ENCODE results near the gene CEMP1.

Gene CEMP1

DNA sequence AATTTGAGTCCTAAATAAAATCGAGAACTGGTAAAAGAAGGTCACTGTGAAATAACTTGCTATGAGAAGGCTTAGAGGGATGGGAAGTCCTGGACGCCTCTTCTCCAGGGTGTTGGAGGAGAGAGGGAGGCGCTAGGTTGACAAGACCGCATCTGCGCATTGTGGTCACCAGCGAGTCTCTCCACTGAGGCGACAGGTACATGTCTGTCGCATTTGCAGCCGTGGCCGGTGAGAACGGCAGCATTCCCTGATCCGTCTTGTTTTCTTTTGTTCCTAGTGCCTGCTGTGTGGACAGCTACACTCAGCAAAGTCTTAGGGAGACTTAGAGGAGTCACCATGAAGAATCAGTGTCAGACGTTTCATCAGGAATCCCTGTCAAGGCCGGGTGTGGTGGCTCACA is 25.5 kb downstream of the CEMP1 start:
- no peak for DNase-seq (ENCODE audit: low read depth in 2 of 2, low spot score in 1 of 2)

DNA sequence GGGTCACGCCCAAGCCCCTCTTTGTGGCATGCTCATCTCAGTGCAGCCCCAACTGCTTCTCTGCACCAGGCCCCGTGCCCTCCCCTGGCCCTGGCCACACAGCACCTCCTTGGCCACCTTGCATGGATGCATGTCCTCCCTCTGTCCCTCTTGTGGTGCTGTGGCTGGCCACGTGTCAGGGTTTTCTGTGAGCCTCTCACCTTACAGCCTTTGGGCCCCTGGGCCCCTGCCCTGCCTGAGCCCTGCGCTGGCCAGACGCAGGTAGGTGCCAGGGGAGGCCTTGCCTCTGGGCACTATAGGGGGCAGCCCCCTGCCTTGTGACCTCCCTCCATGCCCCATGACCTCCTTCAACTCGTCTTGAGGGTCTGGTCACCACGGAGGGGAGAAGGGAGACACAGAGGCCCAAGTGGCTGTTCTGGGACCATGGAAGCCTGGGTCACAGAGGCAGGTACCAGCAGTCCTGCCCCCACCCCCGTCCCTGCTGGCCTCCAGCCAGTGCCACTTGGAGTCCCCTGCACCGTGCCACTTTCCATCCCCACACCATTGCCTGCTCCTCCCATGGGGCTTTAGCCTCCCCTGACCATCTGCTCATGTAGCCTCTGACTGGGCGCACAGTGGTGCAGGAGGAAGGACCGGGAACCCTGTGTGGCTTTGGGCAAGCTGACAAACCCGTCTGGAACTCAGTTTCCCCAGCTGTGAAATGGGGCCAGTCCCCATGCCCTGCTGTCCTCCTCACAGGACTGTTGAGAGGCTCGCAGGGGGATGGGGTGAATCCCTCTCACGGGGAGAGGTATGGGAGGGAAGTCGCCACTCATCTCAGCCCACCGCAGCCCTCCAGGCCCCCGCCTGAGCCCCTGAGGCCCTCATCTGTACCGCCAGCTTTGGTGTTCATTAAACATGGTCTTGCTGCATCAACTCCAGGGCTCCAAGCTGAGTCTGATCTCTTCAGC is 29.0 kb downstream of the CEMP1 start:
- no peak for DNase-seq (ENCODE audit: low read depth in 2 of 2, low spot score in 1 of 2)

DNA sequence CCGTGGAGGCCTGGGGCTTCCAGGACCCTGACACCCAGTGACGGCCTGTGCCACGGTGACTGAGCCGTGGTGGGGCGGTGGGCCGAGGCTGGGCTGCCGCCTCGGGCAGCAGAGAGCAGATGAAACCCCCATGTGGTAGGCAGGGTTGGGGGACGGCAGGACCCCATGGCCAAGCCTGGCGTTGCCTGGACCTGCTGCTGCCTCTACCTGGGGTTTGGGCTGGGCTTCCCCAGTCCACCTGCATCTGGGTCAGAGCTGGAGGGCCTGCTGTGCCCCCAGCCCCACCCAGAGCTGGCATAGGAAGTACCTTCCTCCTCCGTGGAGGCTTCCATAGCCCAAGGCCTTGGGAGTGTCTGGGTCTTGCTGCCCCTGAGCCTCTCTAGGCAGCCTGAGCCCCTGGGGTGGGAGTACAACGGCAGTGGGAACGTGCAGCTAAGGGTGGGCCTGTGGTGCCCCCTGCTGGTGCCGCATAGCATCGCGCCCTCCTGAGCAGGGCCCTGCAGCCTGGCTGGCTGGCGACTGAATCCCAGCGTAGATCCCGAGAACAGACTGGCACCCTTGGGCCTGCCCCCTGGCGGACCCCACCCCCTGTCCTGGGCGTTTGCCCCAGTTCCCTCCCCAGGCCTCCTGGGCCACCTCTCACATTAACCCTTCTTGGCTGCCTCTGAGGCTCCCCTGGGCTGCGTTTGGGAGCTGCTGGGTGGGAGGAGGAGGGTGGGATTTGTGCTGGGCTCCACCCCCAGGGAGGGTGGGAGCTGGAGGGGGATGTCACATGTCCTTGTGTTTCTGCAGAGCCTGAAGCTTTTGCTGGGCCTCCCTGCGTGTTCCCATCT is 30.1 kb downstream of the CEMP1 start:
- DNase-seq (ENCODE audit: low read depth in 2 of 2, low spot score in 1 of 2): peak; percentile 57 to 66

DNA sequence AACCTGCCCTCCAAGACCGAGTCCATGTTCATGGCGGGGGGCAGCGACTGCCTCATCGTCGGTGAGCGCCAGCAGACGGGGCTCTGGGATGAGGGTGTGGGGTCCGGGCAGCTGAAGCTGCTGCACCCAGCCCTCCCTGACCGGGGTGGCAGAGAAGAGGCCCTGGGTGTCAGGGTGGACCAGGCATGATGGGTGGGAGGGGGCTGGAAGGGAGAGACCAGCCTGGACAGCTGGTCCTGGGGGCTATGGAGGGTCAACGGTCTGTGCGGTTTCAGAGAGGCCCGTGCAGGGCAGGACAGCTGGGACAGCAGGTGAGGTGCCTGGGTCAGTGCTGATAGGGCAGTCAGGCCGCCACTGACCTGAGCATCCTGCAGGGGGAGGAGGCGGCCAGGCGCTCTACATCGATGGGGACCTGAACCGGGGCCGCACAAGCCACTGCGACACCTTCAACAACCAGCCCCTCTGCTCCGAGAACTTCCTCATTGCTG is 30.7 kb downstream of the CEMP1 start:
- DNase-seq (ENCODE audit: low read depth in 2 of 2, low spot score in 1 of 2): no peak

DNA sequence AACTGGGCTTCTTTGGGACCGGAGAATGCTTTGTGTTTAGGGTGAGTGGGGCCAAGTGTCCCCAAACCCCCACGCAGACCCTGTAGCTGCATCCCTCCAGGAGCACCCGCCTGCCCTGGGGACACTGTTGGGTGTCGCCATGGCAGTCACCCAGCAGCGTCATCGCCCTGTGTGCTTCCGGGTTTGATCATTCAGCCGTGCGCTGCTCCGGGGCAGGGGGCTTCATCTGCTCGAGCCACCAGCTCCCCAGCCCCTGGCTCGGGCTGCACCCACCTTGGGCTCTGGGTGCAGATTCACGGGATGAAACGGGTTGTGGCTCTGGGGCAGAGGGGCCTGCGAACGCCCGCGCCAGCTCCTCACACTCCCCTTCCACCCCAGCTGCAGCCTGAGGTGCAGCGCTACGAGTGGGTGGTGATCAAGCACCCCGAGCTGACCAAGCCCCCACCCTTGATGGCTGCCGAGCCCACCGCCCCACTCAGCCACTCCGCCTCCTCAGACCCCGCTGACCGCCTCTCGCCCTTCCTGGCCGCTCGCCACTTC is 31.2 kb downstream of the CEMP1 start:
- DNase-seq (ENCODE audit: low read depth in 2 of 2, low spot score in 1 of 2): no peak

DNA sequence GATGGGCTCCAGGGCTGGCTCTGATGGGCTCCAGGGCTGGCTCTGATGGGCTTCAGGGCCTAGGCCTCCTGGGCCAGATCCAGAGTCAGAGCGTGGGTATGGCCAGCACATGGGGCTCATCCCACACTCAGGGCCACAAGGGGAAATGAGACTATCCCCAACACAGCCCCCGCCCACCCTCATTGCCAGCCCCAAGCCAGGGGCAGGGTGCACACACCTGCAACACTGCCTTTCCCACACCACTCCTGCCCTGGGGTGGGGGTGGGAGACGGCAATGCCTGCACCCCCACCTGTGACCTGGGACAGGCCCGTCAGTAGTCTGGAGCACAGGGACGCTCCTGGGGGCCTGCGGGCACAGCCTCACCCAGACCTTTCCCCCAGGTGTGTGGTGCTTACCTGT is 31.8 kb downstream of the CEMP1 start:
- no peak for DNase-seq (ENCODE audit: low read depth in 2 of 2, low spot score in 1 of 2)

DNA sequence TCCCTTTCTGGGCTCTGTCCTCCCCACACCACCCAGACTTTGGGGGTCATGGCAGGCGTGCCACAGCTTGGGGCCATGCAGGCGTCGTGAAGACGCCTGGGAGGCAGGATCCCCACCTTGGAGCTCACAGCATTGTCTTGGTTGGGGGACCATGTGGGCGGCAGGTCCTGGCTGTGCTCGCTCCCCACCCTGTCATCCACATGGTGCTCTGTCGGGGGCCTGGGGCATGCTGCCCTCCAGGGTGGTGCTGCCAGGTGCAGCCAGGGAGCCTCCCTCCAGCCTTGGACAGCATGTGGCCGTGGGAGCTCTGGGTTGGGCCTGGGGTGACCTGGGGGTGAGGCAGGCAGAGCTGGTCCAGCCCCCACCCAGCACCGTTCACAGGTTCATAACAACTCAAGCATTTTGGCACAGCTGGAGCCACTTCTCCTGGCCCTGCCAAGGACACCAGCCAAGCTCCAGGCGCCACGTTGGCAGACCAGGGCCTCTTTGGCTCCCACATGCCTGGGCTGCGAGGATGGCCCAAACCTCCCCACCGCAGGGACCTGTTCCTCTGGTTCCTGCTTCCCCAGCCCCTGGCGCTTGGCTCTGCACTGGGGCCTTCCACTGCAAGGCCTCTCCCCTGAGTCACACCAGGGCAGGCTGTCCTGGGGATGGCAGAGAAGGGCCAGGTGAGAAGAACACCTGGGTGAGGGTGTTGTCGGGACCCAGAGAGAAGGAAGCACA is 32.5 kb downstream of the CEMP1 start:
- DNase-seq (ENCODE audit: low read depth in 2 of 2, low spot score in 1 of 2): no peak

DNA sequence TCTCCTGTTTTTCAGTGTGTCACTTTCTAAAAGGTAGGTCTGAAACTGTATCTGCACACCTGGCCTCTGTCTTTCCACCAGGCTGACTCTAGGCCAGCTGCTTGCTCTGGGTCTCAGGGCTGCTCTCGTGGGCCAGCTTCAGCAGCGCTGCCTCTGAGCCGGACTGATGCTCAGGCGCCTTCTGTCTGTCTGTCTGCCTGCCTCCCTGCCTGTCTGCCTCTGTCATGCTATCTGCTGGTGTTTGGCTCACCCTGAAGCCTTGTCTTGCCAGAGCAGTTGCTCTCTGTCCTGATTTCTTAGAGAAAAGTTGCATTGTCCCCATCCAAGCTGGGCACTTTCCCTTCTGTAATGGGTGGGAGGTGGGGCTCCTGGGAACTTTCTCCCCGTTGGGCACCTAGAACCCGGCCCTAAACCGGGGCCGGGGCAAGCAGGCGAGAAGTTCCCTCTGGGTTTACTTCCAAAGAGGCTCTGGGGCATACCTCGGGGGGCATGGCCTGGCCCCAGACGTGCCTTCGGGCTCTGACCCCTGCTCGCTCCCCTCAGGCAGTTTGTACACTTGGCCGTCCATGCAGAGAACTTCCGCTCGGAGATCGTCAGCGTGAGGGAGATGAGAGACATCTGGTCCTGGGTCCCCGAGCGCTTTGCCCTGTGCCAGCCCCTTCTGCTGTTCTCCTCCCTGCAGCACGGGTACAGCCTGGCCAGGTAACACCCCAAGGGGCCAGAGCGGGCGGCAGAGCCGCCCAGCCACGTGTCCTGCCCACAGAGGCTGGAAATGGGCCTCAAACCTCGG is 33.3 kb downstream of the CEMP1 start:
- DNase-seq (ENCODE audit: low read depth in 2 of 2, low spot score in 1 of 2): no peak

DNA sequence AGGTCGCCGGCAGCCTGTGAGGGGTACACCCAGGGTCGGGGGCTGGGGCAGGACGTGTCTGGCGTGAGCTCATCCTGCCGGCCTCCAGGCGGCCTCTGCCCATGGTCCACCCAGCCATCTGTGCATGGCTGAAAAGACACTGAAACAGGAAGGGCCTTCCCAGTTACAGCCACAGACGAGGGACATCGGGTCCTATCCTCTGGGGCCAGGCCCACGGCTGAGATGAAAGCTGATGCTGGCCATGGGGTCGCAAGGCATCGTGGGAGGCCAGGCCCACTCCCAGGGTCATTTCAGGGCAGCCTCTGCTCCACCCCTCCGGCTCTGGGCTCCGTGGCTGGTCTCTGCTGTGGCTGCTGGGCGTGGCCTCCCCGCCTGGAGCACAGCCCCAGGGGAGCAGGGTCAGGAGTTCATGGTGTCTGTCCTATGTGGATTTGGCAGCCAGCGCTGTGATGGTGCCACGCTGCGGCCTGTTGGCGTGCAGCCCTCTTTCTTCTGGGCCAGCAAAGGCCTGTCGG is 34.0 kb downstream of the CEMP1 start:
- DNase-seq (ENCODE audit: low read depth in 2 of 2, low spot score in 1 of 2): no peak

DNA sequence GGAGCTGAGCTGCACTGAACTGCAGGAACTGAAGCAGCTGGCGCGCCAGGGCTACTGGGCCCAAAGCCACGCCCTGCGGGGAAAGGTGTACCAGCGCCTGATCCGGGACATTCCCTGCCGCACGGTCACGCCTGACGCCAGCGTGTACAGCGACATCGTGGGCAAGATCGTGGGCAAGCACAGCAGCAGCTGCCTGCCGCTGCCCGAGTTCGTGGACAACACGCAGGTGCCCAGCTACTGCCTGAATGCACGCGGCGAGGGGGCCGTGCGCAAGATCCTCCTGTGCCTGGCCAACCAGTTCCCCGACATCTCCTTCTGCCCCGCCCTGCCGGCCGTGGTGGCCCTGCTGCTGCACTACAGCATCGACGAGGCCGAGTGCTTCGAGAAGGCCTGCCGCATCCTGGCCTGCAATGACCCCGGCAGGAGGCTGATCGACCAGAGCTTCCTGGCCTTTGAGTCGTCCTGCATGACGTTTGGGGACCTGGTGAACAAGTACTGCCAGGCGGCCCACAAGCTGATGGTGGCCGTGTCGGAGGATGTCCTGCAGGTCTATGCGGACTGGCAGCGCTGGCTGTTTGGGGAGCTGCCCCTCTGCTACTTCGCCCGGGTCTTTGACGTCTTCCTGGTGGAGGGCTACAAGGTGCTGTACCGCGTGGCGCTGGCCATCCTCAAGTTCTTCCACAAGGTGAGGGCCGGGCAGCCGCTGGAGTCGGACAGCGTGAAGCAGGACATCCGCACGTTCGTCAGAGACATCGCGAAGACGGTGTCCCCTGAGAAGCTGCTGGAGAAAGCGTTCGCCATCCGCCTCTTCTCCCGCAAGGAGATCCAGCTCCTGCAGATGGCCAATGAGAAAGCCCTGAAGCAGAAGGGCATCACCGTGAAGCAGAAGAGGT is 34.7 kb downstream of the CEMP1 start:
- no peak for DNase-seq (ENCODE audit: low read depth in 2 of 2, low spot score in 1 of 2)

DNA sequence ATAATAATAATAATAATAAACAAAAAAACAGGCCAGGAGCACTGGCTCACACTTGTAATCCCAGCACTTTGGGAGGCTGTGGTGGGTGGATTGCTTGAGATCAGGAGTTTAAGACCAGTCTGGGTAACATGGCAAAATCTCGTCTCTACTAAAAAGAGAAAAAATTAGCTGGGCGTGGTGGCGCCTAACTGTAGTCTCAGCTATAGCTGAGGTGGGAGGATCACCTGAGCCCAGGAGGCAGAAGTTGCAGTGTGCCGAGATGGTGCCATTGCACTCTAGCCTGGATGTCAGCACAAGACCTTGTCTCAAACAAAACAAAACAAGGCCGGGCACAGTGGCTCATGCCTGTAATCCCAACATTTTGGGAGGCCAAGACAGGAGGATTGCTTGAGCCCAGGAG is 36.2 kb downstream of the CEMP1 start:
- DNase-seq (ENCODE audit: low read depth in 2 of 2, low spot score in 1 of 2): no peak

DNA sequence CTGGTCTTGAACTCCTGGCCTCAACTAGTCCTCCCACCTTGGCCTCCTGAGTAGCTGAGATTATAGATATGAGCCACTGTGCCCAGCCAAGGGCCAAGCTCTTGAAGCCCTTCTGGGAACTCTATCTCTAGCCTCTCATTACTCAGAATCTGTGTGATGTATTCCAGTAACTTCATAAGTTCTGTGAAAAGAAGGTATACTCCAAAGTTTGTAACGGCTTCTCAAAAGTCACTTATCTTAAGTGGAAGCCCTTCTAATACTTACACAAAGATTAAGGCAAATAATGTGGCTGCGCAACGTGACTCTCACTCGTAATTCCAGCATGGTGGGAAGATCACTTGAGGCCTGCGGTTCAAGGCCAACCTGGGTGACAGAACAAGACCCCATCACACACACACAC is 36.6 kb downstream of the CEMP1 start:
- DNase-seq (ENCODE audit: low read depth in 2 of 2, low spot score in 1 of 2): no peak

DNA sequence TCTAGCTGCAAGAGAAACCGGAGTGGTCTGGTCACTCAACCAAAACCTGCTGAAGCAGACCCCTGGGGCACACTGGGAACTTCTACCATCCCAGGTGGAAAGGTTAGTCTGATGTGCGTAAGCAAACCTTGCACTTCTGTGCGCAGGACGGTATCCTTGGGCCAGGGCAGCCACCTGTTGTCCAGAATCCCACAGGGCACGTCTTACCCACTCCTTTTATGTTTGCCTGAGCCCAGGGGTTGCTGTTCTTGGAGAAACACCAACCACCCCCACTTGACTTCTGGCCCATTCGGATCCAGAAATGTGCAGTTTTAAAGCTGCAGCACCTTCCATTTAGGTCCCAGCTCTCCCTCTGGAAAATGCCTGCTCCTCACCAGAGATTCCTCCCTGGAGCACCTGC is 37.6 kb downstream of the CEMP1 start:
- DNase-seq (ENCODE audit: low read depth in 2 of 2, low spot score in 1 of 2): no peak

DNA sequence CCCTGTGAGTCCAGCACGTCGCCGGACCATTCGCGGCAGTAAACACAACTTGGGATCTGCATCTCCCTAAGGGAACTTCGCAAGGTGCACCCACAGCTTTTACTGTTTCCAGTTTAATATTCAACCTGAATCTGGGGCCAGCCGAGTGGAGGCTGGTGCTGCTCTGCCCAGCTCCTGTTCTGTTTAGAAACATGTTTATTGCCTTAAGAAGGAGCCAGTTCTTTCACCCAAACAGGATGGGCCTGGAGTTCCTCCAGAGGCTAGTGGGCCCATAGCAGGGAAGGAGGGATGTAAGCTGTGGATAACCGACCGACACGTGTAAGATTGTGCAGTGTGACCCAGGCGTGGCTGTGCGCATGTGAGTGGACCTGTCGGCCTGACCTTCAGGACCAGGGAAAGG is 38.9 kb downstream of the CEMP1 start:
- no peak for DNase-seq (ENCODE audit: low read depth in 2 of 2, low spot score in 1 of 2)

DNA sequence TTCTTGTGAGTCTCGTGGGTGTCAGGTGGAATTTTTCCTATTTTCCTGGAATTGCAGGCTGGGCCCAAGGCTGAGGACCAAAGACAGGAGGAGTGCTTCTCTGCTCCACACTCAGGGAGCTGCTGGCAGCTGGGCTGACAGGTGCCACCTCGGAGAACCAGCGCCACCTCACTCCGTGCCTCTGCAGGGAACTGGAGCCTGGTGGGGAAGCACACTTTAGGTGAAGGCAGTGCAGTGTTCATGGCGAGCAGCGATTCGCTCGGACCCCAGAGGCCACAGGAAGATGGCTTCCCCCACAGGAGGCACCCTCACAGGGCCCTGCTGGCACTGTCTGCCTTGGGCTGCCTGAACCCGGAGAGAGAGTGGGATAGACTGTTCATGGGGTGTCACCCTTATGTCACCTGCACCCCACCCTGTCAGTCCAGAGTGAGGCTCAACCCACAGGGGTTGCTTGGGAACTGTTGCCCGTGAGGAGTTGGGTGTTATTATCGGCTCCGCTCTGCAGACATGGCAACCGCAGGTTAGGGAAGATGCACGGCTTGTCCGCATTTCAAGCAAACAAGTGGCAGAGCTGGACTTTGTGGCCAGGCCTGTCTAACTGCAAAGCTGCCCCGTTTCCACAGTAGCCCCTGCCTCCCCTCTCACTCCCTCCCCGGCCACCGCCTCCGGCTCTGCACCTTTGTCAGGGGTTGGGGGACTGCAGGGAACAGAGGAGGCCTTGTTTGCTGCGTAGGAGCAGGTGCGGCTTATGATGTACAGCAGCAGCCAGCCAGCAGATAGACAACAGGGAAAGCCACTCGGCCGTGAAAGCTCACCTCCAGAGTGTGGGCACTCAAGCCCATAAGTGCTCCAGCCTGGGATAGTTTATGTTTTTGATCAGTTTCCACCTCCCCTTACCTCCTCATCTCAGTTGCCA is 40.8 kb downstream of the CEMP1 start:
- DNase-seq (ENCODE audit: low read depth in 2 of 2, low spot score in 1 of 2): no peak

DNA sequence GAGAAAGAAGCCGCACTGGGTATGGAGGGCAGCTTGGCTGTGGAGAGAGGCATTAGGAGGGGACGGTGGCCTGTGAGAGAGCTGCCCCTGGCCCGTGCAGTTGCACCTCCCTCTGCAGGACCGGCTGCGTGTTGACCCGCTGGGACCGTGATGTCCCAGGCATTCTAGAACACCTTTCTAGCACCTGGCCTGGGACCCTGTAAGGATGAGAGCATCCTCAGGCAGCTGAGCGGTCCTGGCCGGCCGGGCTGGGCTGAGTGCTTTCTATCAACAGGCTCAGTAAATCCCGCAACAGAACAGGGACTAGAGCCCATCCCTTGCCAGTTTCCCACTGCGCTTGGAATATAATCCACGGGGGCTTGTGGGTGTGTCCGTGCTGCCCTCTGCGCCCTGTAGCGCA is 41.6 kb downstream of the CEMP1 start:
- DNase-seq (ENCODE audit: low read depth in 2 of 2, low spot score in 1 of 2): no peak

DNA sequence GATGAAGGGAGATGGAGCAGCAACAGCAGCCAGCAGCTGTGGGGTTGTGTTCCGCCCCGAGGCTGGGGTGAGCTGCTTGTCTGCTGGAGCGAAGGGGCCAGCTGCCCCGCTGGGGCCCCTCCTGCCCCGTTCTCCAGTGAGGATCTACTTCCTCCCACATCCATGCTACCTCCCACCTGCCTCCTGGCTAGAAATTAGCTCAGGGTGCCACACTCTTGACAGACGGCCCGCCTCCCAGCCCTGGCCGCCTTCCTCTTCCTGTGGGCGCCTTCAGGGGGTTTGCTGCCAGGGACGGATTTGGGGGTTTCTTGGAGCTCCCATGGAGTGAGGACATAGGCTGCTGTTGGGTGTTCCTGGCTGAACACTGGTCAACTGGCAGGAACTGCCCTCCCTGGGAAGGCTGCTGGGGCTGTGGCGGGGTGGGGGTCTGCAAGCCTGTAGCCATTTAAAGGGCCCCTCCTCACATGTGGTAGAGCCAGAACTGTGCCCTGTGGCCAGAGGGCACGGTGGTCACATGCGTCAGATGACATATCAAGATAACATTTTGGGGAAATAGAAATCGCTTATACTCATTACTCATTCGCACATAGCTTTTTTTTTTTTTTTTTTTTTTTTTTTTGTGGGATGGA is 43.2 kb downstream of the CEMP1 start:
- no peak for DNase-seq (ENCODE audit: low read depth in 2 of 2, low spot score in 1 of 2)

DNA sequence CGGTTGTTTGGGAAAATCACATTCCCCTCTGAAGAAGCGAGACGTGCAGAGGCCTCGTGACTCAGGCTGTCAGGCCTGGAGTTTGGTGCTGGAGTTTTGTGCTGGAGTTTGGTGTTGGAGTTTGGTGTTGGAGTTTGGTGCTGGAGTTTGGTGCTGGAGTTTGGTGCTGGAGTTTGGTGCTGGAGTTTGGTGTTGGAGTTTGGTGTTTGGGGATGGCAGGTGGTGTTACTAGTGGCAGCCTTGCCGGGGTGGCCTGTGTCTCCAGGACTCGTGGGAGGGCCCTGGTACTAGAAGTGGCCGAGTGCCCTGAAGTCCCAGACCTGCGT is 43.7 kb downstream of the CEMP1 start:
- no peak for DNase-seq (ENCODE audit: low read depth in 2 of 2, low spot score in 1 of 2)

All from stimulated activated CD8-positive, alpha-beta memory T cell treated with anti-CD3 and anti-CD28 coated beads, Interleukin-4, amount 100 ng/mL, for 4 hours (primary cell).